Cardiac septum (tissue), 1 donor: ENCODE data around the gene CD24. TPM values are rescaled to one million over a fixed set of nuclear protein-coding genes. Genes with fewer than 3 reads are reported as not detected.
A peak's percentile ranks its signal among the peaks of the same experiment; 100 is the strongest.
"Not testable (repeated sequence)": the region's sequence is repeated elsewhere in the genome, so short reads cannot be mapped to it uniquely, and the experiment has no call there.

Experiments
- DNase-seq: peaks from one replicate; pipeline ENCODE4 v3.0.0-alpha.2; 2020; ENCODE audit warnings: low spot score
- intact Hi-C: fragments of 100-400 bp; cut with DNase I; formaldehyde crosslinking; loops from one replicate; pipeline ENCODE4 v1.14.0; 2022
- total RNA-seq: library from RNA; stranded (reverse); fragmentation: NEBNext Ultra II Directional; extraction: Animal tissue kit (Norgen Biotek cat#: 25700); gene quantifications from one replicate; pipeline ENCODE4 v1.2.1, GENCODE V29; 2021
- donor health status: DM: no; HTN: no; CAD: no.

The CD24 gene
- total RNA-seq, 1 donor from 2014 or later: 0.78 TPM

- peak; percentile 83 for DNase-seq
- intact Hi-C loops: no loop called here
These were observed 1.3 kb downstream of the CD24 start for GRCh38 chr6:106973018-106973835.

- no peak for DNase-seq
- intact Hi-C loops: no loop called here
These were observed 2.0 kb downstream of the CD24 start for GRCh38 chr6:106972500-106972899.

DNA sequence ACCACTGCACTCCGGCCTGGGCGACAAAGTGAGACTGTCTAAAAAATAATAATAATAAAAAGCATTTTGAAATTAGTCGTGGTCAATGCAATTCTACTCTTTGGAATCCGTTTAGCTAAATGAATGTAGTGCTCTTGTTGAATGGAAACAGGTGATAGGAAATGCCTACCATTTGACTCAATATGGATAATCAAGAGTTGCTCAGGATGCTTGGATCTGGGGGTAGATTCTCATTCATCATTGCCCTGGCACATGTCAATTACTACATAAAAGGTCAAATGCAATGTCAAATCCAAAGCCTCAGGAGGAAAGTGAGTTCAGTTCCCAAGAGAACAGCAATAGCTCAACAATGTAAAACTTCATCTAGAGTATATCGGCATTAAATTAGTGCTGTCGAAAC lies 3.8 kb downstream of the CD24 start:
- DNase-seq, intact Hi-C loops: not testable (repeated sequence)

GRCh38 chr6:106967936-106968555 lies 6.5 kb downstream of the CD24 start:
- intact Hi-C loops: no loop called here
- DNase-seq: no peak

DNA sequence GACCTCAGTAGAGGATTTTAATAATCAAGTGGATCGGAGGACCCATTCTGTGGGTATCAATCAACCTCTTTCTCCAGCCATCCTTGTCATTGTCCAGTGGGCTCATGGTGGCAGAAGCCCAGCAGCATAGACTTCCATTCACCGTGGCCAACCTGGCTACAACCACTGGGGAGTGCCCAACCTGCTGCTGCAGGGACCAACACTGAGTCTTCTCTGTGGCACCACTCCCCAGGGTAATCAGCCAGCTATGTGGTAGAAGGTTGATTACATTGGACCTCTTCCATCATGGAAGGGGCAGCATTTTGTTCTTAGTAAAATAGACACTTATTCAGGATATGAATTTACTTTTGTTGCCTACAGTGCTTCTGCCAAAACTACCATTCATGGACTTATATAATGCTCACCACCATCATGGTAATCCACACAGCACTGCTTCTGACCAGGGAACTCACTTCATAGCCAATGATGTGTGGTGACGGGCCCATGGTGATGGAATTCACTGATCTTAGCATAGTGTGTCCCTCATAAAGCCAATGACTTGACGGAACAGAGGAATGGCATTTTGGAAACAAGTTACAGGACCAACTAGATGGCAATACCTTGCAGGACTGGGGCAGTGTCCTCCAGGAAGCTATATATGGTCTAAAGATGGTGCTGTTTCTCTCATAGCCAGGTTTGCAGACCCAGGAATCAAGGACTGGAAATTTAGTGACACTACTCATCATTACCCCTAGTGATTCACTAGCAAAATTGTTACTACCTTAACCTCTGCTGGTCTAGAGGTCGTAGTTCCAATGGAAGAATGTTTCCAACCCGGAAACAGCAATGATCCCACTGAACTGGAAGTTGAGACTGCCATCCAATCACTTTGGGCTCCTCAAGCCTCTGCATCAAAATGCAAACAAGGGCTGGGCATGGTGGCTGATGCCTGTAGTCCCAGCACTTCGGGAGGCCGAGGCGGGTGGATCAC lies 7.6 kb downstream of the CD24 start:
- intact Hi-C loops: no loop called here

GRCh38 chr6:106966229-106966628 lies 8.3 kb downstream of the CD24 start:
- intact Hi-C loops: no loop called here
- no peak for DNase-seq

More for the DNA sequence above, 7.6 kb downstream of the CD24 start:
- no peak for DNase-seq

- DNase-seq: no peak
- intact Hi-C loops: no loop called here
These were observed 9.6 kb downstream of the CD24 start for GRCh38 chr6:106964954-106965353.

- no peak for DNase-seq
- intact Hi-C loops: no loop called here
These were observed 10.4 kb downstream of the CD24 start for GRCh38 chr6:106964099-106964498.

DNA sequence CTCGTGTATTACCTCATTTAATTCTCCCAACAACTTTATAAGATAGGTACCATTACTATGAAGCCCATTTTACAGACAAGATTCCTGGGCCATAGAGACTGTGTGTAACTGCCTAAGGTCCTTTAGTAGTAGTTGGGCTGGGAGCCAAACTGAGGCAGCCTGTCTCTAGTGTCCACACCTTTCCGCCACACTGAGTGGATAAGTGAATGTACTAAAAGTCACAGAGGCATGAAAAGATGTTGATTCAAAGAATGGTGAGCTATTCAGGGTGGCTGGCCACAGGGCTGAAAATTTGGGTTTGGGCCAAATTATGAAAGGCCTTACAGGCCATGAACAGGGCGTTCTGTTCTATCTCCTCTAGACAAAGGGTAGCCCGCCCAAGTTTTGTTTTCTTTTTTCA lies 11.0 kb downstream of the CD24 start:
- intact Hi-C loops: no loop called here
- no peak for DNase-seq

DNA sequence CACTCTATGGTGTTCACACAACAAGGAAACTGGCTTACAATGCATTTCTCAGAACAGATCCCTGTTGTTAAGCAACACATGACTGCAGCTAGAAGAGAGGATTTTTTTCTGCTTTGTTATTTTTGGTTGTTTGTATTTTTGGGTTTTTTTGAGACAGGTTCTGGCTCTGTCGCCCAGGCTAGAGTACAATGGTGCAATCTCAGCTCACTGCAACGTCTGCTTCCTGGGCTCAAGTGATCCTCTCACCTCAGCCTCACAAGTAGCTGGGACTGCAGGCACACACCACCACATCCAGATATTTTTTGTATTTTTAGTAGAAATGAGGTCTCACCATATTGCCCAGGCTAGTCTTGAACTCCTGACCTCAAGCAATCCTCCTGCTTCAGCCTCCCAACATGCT lies 12.7 kb downstream of the CD24 start:
- no peak for DNase-seq
- intact Hi-C loops: no loop called here

DNA sequence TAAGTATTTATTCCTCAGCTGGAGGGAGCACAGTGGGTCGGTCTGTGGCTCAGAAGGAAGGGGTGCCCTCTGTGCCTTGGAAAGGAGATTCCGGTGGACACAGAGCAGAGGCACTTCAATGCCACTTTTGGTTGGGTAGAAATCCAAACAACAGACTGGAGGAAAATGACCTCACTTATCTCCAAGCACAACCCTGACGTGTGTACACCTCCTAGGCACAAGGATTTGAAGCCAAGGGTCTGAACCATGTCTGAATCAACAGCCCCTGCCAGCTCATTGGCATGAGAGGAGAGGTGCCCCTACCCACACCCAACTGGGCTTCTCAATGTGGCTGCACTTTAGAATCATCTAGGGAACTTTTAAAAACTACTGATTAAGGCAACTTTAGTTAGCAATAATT lies 13.4 kb downstream of the CD24 start:
- no peak for DNase-seq
- intact Hi-C loops: no loop called here

GRCh38 chr6:106959985-106960384 lies 14.5 kb downstream of the CD24 start:
- intact Hi-C loops: no loop called here
- no peak for DNase-seq

DNA sequence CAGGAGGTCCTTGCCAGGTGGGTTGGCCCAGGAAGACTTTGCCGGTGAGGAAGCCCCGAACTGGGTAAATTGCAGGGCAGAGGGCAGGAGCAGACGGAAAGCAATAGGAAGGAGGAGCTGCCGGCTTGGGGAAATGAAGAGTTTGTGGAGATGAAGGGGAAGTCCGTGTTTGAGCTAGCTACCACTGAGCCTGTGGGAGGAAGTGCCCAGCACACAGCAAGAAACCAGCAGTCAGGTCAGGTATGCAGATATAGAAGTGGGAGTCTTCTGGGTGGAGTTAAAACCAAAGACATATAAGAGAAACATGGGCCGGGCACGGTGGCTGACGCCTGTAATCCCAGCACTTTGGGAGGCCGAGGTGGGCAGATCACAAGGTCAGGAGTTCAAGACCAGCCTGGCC lies 34.7 kb downstream of the CD24 start:
- DNase-seq: no peak
- intact Hi-C loops: no loop called here

DNA sequence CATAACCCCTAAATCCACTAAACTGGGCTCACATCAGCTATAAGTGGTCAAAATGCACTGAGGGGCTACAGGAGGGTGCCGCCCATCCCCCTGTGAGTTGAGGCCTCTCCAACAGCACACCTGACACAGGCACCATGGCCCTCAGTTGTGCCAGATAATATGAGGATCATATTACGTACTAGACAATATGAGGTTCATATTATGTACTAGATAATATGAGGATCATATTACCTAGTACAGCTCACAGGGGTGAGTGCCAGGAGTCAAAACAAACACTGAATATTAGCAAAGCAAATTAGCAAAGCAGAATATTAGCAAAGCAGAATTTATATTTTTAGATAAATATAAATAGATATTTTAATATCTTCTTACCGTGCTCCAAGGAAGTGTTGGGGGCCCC lies 35.3 kb downstream of the CD24 start:
- intact Hi-C loops: no loop called here
- no peak for DNase-seq

GRCh38 chr6:106927531-106928398 lies 46.8 kb downstream of the CD24 start:
- intact Hi-C loops: no loop called here
- no peak for DNase-seq

DNA sequence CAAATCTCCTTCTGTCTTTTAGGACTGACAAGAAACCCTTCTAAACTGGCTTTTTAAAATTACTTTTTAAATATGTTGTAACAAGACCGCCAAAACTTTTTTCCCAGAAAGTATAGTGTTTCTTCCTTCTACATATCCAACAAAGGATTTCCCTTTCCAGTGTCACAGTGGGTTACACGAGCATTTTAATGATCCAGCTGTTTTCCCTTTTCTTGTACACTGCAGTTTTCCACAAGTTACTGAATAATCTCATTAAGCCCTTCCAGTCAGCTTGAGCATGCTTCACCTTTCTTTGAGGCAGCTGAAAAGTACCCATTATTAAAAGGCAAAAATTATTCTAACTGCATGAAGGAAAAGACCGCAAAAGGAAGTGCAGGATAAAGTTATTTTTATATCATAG lies 48.6 kb downstream of the CD24 start:
- DNase-seq: no peak
- intact Hi-C loops: no loop called here

- intact Hi-C loops: no loop called here
- DNase-seq: no peak
These were observed 49.6 kb downstream of the CD24 start for GRCh38 chr6:106924694-106925523.

DNA sequence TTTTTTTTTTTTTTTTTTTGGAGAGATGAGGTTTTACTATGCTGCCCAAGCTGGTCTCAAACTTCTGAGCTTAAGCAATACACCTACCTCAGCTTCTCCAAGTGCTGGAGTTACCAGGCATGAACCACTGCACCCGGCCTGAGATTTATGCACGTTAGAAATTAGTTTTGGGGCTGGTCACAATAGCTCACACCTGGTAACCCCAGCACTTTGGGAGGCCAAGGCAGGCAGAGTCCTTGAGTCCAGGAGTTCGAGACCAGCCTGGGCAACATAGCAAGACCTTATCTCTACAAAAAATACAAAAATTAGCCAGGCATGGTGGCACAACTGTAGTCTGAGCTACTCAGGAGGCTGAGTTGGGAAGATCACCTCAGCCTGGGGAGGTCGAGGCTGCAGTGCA lies 51.9 kb downstream of the CD24 start:
- DNase-seq: no peak

More for the DNA sequence above, 51.9 kb downstream of the CD24 start:
- intact Hi-C loops: no loop called here
